A673 (cell line): Measurements from ENCODE around the gene CGB3. TPM values are rescaled to one million over a fixed set of nuclear protein-coding genes. Genes with fewer than 3 reads are reported as not detected.
A peak's percentile ranks its signal among the peaks of the same experiment; 100 is the strongest.

Source experiments
- BruUV-seq: library from RNA; stranded (reverse); fragments of 400-500 nt; replicated peaks from 2 replicates; lab custom pipeline; 2021; lab: Mats Ljungman, UMichigan
- CTCF ChIA-PET: fragments of 300-600 bp; sonication (Branson Sonifier 250); formaldehyde crosslinking; loops from one replicate; lab custom pipeline; 2022; ENCODE audit warnings: antibody characterized with exemption; lab: Charles Lee
- POLR2A ChIA-PET: fragments of 300-600 bp; sonication (Branson Sonifier 250); formaldehyde crosslinking; loops from one replicate; lab custom pipeline; 2022; ENCODE audit warnings: antibody characterized with exemption; ENCODE audit not compliant: low non-redundant PET; lab: Charles Lee
- DNase-seq: peaks from one replicate; pipeline ENCODE4 v3.0.0-alpha.2; 2015; ENCODE audit warnings: low spot score
- H3K27ac ChIP-seq: fragments of 200-600 bp; sonication (generic); 2 replicates; pipeline ENCODE4 v1.5.1; 2016; ENCODE audit warnings: mixed run types, low read depth, mild to moderate bottlenecking, mixed read lengths, antibody characterized with exemption, low read length; ENCODE audit not compliant: poor library complexity, severe bottlenecking
- H3K27me3 ChIP-seq: fragments of 200-600 bp; sonication (generic); replicated peaks from 2 replicates; pipeline ENCODE4 v1.6.1; 2017; ENCODE audit warnings: mixed run types, low read depth, mild to moderate bottlenecking, mixed read lengths, antibody characterized with exemption, low read length; ENCODE audit not compliant: insufficient read depth, poor library complexity
- H3K36me3 ChIP-seq: fragments of 200-600 bp; sonication (generic); 2 replicates; pipeline ENCODE4 v1.6.1; 2016; ENCODE audit warnings: mixed run types, mild to moderate bottlenecking, mixed read lengths, antibody characterized with exemption, low read length; ENCODE audit not compliant: insufficient read depth, poor library complexity, severe bottlenecking
- H3K4me1 ChIP-seq: fragments of 200-600 bp; sonication (generic); 2 replicates; pipeline ENCODE4 v1.6.1; 2017; ENCODE audit warnings: mixed run types, mild to moderate bottlenecking, mixed read lengths, antibody characterized with exemption, low read length; ENCODE audit not compliant: insufficient read depth, poor library complexity, severe bottlenecking
- H3K4me3 ChIP-seq: fragments of 200-600 bp; sonication (generic); 2 replicates; pipeline ENCODE4 v1.5.1; 2016; ENCODE audit warnings: low read depth, mixed run types, mild to moderate bottlenecking, mixed read lengths, low read length; ENCODE audit not compliant: poor library complexity, severe bottlenecking
- H3K9me3 ChIP-seq: fragments of 200-600 bp; sonication (generic); 2 replicates; pipeline ENCODE4 v1.6.1; 2016; ENCODE audit warnings: mixed run types, low read depth, mild to moderate bottlenecking, mixed read lengths, antibody characterized with exemption, low read length; ENCODE audit not compliant: poor library complexity, severe bottlenecking
- EZH2 ChIP-seq: fragments of 200-600 bp; sonication (generic); IDR thresholded peaks from 2 replicates; pipeline ENCODE4 v1.6.1; 2017; ENCODE audit warnings: borderline replicate concordance, low read depth, mild to moderate bottlenecking, mixed read lengths, antibody characterized with exemption, low read length; ENCODE audit not compliant: poor library complexity, severe bottlenecking
- intact Hi-C: fragments of 100-400 bp; cut with micrococcal nuclease; formaldehyde crosslinking; loops from one replicate; pipeline ENCODE4 v1.10.0; 2022; ENCODE audit not compliant: unreplicated experiment
- total RNA-seq: library from RNA; stranded (reverse); gene quantifications from 2 replicates; pipeline ENCODE4 v1.2.3, GENCODE V29; 2021
- TF ChIP-seq, protein P1 (sequence below): fragments of 300-800, 200-600 bp; sonication (generic); conservative IDR thresholded peaks from 2 replicates; pipeline ENCODE4 v1.5.1; 2017; ENCODE audit warnings: low read depth, mild to moderate bottlenecking, antibody characterized with exemption, low read length, moderate library complexity, mixed read lengths

CGB3 gene
- total RNA-seq, 1 experiment from 2014 or later, result not detected

DNA sequence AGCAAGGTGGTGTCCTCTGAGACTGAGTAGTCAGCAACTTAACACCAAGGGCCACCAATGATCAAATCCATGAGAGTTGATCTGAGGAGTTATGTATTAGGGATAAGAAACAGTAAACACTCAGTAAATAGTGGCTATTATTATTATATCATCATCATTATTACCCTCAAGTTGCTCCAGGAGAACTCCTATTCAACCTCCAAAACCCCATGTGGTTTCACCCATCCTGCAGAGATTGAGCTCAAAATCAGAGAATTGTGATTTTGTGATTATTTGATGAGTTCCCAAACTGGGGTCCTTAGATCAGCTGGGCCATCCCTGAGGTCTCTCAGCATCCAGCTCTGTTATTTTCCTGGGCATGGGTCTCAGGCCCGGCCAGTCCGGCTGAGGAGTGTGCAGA lies 36.9 kb upstream of the CGB3 start:
- H3K4me1 ChIP-seq, result peaks cover 15% of the 10 kb centered on the region
- TF ChIP-seq EZH2, result no peak
- TF ChIP-seq, protein P1, sequence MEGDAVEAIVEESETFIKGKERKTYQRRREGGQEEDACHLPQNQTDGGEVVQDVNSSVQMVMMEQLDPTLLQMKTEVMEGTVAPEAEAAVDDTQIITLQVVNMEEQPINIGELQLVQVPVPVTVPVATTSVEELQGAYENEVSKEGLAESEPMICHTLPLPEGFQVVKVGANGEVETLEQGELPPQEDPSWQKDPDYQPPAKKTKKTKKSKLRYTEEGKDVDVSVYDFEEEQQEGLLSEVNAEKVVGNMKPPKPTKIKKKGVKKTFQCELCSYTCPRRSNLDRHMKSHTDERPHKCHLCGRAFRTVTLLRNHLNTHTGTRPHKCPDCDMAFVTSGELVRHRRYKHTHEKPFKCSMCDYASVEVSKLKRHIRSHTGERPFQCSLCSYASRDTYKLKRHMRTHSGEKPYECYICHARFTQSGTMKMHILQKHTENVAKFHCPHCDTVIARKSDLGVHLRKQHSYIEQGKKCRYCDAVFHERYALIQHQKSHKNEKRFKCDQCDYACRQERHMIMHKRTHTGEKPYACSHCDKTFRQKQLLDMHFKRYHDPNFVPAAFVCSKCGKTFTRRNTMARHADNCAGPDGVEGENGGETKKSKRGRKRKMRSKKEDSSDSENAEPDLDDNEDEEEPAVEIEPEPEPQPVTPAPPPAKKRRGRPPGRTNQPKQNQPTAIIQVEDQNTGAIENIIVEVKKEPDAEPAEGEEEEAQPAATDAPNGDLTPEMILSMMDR, result no peak
- ChIA-PET POLR2A (interaction anchor here (0.6 kb wide), 1 partner anchor 35 kb away, joined by 3 read pairs; no protein-coding TSS in a partner anchor), CTCF (no interaction called here)
- H3K27ac ChIP-seq, result no peak overlapping the region
- no TSS peak for BruUV-seq
- no peaks in the 10 kb centered on the region for H3K9me3 ChIP-seq
- no peaks in the 10 kb centered on the region for H3K36me3 ChIP-seq
- no peak for DNase-seq
- no peak overlapping the region for H3K4me3 ChIP-seq
- intact Hi-C loops, result no loop called here
- H3K27me3 ChIP-seq, result no peaks in the 10 kb centered on the region

DNA sequence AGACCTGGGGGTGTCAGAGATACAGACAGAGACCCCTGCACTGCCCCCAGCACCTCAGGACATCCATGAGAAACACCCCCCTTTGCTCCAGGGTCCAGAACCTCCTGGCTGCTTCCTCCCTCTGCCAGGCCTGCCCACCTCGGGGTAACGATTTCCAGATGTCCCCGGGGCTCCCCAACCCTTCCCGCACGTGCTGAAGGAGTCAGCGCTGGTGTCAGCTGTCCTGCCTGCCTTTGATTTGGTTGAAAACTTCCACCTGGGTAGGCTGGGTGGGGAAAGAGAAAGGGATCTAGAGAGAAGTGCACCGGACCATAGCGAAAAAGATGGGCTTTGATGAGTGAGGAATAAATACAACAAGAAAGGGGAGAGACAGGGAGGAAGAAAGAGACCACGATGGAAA lies 34.9 kb upstream of the CGB3 start:
- Histone ChIP-seq H3K27ac (no peak overlapping the region), H3K4me1 (peaks cover 7% of the 10 kb centered on the region), H3K9me3 (no peaks in the 10 kb centered on the region), H3K27me3 (no peaks in the 10 kb centered on the region), H3K36me3 (no peaks in the 10 kb centered on the region), H3K4me3 (no peak overlapping the region)
- intact Hi-C loops, result no loop called here
- CTCF ChIA-PET, result interaction anchor here (0.6 kb wide), 1 partner anchor 37 kb away, joined by 7 read pairs; no protein-coding TSS in a partner anchor
- DNase-seq, result no peak
- no peak for TF ChIP-seq EZH2
- TF ChIP-seq, protein P1, result no peak
- no TSS peak for BruUV-seq
- POLR2A ChIA-PET, result no interaction called here

DNA sequence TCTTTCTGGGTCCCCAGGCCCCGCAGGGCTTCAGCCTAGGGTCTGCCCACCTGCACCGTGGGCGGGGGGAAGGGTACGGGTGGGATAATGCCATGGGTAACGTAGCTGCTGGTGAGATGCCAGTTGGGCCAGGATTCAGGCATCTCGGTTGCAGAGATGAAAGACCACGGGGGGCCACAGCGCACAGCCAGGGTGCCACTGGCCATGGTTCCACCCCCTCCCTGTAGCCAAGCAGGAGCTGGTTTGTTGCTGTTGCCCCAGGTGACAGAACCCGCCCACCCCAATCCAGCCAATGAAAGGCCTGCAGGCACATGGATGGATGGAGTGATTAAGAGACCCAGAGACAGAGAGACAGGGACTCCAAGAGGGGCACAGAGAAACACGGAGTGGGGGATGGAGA lies 34.4 kb upstream of the CGB3 start:
- POLR2A ChIA-PET, result no interaction called here
- intact Hi-C loops, result no loop called here
- Histone ChIP-seq H3K27me3 (no peaks in the 10 kb centered on the region), H3K9me3 (no peaks in the 10 kb centered on the region), H3K4me3 (no peak overlapping the region), H3K4me1 (peaks cover 7% of the 10 kb centered on the region), H3K36me3 (no peaks in the 10 kb centered on the region), H3K27ac (no peak overlapping the region)
- CTCF ChIA-PET, result no interaction called here
- BruUV-seq, result no TSS peak
- TF ChIP-seq, protein P1, result no peak
- TF ChIP-seq EZH2, result no peak
- peak; percentile 54 for DNase-seq
